GM23248 (cell line): ENCODE data around the gene ACER1.

ENCODE experiments used
- EZH2 ChIP-seq: fragments of 200-600 bp; sonication (generic); IDR thresholded peaks from 2 replicates; pipeline ENCODE4 v1.6.1; 2018; ENCODE audit warnings: antibody characterized with exemption, mild to moderate bottlenecking; ENCODE audit not compliant: insufficient read depth, poor library complexity, severe bottlenecking
- EZH2phosphoT487 ChIP-seq: fragments of 200-600 bp; sonication (generic); IDR thresholded peaks from 2 replicates; pipeline ENCODE4 v1.6.1; 2018; ENCODE audit warnings: antibody characterized with exemption, moderate library complexity, mild to moderate bottlenecking, low read depth; ENCODE audit not compliant: insufficient read depth

GRCh38 chr19:6378486-6378885 is 45.1 kb upstream of the ACER1 start:
- TF ChIP-seq EZH2phosphoT487 (no peak), EZH2 (no peak)
